SKM-1 (cell line): ENCODE data around the gene TMEM242.
A peak's percentile ranks its signal among the peaks of the same experiment; 100 is the strongest.
"Not testable (repeated sequence)": the region's sequence is repeated elsewhere in the genome, so short reads cannot be mapped to it uniquely, and the experiment has no call there.

Source experiments
- DNase-seq: peaks from one replicate; lab custom pipeline; 2025; ENCODE audit not compliant: unreplicated experiment; lab: John Stamatoyannopoulos, UW

The TMEM242 gene

GRCh38 chr6:157325069-157325805, 1.9 kb upstream of the TMEM242 start:
- no peak for DNase-seq

DNA sequence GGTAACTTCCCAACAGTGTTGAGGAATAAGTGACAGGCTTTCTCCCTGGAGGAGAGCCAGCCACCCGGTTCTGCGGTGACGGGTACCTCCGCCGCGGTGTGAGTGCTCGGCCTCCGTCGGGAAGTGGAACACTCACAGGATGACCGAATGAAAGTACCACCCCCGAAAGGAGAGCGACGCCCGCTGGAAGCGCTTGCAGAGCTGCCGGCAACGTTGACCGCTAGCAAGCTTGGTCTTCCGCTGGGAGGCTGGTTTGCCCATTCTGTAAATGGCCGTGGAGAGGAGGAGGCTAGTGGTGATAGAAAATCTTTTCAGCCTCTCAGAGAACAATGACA, 614 bp upstream of the TMEM242 start:
- no peak for DNase-seq

GRCh38 chr6:157322792-157323254, 496 bp downstream of the TMEM242 start:
- no peak for DNase-seq

GRCh38 chr6:157316871-157317814, 6.2 kb downstream of the TMEM242 start:
- DNase-seq, result no peak

DNA sequence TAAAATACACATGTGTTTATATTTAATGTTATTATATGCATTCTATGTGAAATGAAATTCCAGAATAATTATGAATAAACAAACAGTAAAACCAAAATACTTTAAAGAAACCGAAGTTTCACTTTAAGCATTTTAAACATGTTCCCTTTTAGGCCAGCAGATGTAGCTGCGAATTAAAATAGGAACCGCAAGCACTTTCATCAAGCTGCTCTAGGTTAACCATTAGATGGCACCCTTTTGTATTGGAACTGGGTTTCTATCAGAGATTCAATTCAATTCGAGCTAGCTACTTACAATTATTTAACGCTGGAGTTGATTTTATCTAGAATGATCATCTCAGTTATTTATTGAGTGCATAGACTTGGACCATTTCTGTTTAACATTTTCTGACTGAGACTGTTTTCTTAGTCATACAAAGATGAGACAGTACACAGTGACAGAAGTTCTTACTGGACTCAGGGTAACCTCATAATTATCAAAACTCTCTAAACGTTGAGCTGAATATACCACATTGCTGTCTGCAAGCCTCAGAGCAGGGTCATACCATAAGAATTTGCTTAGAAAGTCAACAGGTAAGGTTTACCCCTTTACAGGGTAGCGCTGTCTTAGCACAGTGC, 8.5 kb downstream of the TMEM242 start:
- no peak for DNase-seq

GRCh38 chr6:157313531-157314467, 9.5 kb downstream of the TMEM242 start:
- no peak for DNase-seq

DNA sequence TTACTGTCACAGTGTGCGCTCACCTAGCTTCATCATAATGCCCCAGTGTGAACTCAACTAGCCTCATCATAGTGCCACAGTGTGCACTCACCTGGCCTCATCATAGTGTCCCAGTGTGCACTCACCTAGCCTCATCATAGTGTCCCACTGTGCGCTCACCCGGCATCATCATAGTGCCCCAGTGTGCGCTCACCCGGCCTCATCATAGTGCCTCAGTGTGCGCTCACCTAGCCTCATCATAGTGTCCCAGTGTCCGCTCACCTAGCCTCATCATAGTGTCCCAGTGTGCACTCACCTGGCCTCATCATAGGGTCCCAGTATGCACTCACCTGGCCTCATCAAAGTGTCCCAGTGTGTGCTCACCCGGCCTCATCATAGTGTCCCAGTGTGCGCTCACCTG, 10.6 kb downstream of the TMEM242 start:
- DNase-seq, result no peak

- not testable (repeated sequence) for DNase-seq
Measured at GRCh38 chr6:157310693-157311092, 12.6 kb downstream of the TMEM242 start.

DNA sequence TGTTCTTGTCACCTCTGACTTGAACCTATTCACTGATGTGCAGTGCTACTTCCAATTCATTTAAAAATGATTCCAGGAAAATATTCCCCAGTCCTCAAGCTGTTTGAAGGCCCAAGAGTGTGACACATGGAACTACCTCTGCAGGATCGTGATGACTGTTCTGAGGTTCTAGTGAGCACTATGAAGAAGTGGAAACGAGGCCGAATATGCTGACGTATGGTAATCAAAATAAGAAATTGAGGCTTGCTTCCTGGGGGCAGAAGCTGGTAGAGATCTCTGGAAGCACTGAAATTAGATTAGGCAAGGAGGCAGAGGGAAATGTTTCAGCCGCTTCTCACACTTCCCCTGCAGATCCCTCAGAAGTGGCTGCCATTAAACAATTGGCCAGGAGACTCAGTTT, 15.7 kb downstream of the TMEM242 start:
- DNase-seq, result no peak

- no peak for DNase-seq
Measured at GRCh38 chr6:157305670-157306653, 17.4 kb downstream of the TMEM242 start.

DNA sequence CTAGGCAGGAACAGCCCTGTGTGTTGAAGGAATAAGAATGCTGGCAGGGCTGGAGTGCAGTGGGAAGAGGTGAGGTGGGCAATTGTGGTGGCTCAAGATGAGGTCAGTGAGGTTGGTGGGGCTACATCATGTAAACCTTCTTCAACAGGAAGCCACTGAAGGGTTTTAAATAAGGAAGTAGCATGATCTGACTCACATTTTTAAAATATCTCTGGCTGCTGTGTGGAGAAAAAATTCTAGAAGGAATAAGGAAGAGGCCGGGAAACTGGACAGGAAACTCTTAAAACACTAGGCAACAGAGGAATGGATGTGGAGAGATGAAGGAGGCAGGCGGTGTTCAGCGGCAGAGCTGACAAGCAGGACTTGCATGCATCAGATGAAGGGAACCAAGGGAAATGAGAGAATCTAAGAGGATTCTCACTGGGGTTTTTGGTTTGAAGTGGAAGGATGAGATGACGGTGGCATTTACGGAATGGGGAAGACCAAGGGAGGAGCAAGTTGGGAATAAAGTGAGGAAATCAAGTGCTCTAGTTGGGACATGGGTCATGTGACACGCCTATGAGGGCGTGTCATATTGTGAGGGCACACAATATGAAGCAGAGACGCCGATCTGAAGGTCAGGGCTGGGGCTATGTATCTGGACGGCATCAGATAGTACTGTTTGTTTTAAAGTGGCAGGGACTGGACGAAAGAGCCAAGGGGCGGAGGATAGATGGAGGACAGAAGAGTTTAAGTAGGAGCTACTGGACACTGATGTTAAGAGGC, 18.2 kb downstream of the TMEM242 start:
- DNase-seq, result peak; percentile 49

DNA sequence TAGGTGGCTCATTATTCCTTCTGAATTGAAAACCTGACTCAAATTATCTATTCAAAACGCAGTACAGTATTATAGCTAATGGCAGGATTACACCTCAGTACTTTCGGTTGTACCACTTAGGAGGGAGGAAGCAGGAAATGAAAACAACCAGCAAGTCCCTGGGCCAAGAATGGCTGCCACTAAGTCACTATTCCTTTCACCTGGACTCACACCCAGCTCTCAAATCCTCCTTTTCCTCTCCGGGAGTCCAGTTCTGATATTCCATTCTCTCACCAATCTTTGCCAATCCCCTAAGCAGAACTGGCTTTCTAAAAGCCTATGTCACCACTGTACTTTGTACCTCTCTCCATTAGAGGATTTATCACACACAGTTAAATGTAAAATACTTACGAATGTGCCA, 20.6 kb downstream of the TMEM242 start:
- DNase-seq, result no peak

DNA sequence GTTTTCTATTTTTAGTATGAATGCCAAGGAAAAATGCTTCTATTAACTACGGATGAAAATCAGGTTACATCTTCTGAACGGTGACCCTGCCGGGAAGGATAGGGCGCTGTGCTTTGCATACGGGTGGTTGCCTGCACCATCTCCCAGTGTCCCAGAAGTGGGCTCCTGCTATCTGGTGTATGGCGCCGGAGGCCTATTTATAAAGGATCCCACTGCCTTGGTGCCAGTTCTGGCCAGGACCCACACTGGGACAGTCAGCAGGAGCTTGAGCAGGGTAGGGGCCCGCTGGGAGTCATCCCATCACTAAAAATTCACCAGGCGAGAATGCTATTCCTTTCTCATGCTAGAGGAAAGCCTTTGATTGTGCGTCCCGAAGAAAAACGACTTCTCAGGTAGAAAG, 22.9 kb downstream of the TMEM242 start:
- no peak for DNase-seq

DNA sequence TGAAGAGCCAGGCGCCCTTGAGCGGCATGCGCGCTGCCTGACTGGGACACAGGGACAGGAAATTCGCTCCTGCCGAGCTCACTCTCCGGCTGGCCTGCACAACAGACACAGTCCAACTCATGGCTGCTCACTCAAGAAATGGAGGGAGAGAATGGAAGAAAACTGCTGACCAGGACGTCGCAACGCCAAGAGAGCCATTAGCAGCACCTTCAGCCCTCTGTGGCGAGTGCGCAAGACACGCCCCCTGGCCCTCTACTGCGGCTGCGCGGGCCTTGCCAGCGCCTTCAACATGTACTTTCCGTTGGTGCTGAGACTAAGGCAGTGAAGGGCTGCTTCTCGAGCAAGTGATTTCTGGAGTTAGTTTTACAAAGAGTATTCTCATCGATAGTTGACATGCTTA, 23.3 kb downstream of the TMEM242 start:
- no peak for DNase-seq

- no peak for DNase-seq
Measured at GRCh38 chr6:157298216-157298724, 25.0 kb downstream of the TMEM242 start.

DNA sequence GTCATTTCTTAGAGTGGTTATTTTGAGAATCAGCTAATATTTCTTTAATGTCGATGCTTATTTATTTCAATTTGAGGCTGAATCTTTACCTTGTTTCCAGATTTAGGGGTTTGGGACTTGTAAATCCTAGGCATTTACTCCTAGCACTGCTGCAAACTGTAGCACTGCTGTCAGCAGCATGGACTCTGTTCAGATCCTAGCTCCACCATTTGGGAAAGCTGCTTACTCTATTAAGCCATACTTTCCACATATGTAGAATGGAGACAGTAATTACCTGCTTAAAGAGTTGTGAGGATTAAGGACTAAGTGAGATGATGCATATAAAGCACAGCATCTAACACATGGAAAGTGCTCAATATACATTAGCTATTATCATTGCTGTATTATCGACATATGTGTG, 28.7 kb downstream of the TMEM242 start:
- DNase-seq, result no peak

- no peak for DNase-seq
Measured at GRCh38 chr6:157293780-157294179, 29.5 kb downstream of the TMEM242 start.

DNA sequence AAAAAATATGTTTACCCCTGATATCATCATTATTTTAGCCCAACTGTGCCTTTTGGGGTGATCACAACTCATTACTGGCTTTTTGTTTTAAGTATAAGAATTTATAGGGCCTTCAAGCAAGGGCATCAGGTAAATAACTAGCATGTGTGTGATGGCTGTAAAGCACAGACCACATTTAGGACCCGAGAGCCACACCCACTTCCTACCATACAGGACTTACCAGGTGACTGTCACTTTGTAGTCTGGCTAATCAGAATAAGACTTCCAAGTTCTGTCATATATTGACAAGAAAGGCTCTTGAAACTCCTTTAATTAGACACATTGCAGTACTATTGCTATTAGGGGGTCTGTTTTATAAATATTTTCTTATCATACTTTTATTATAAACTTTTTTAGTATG, 31.1 kb downstream of the TMEM242 start:
- DNase-seq, result no peak

DNA sequence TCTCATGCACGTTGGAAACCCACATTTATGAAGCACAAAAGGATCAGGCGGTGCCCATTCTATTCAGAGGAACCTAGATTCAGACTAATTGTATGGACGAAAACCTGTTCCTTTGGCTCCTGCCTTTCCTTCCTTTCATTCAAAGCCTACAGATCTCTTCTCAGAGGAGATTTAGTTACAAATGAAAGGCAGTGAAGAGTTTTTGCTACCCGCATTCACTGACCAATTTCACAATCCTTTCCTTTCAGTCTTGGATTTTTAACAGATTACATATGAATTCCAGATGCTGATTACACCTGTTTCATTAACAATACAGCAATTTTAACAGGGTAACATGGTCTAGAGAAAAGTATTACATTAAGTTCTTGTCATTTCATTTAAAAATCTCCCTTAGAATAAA, 32.0 kb downstream of the TMEM242 start:
- no peak for DNase-seq
